SK-N-SH (cell line): ENCODE results near the gene DPY19L2.
"Not testable (repeated sequence)": the region's sequence is repeated elsewhere in the genome, so short reads cannot be mapped to it uniquely, and the experiment has no call there.

Source experiments
- CTCF ChIP-seq: fragments of 200-600 bp; sonication (generic); IDR thresholded peaks from 2 replicates; pipeline ENCODE4 v1.6.1; 2017; ENCODE audit warnings: antibody characterized with exemption, mild to moderate bottlenecking, moderate library complexity
- EP300 ChIP-seq, 2 experiments: IDR thresholded peaks; 2 replicates each; pipeline versions ENCODE4 v1.4.0 to v1.6.1; 2012; ENCODE audit warnings: borderline replicate concordance in 1 of 2, low read depth in 1 of 2, low read length in 1 of 2
- EZH2phosphoT487 ChIP-seq: fragments of 200-600 bp; sonication (generic); IDR thresholded peaks from 2 replicates; pipeline ENCODE4 v1.6.1; 2017; ENCODE audit warnings: low read depth, mixed run types, mild to moderate bottlenecking, antibody characterized with exemption, moderate library complexity, borderline replicate concordance
- FOXM1 ChIP-seq: IDR thresholded peaks from 2 replicates; pipeline ENCODE4 v1.4.0; 2012; ENCODE audit warnings: low read depth, mild to moderate bottlenecking
- GABPA ChIP-seq: IDR thresholded peaks from 2 replicates; pipeline ENCODE4 v1.4.0; 2012; ENCODE audit warnings: low read depth, mild to moderate bottlenecking
- RCOR1 ChIP-seq: fragments of 150-350 bp; IDR thresholded peaks from 2 replicates; pipeline ENCODE4 v1.6.1; 2017; ENCODE audit warnings: antibody characterized with exemption, low read length
- REST ChIP-seq: IDR thresholded peaks from 2 replicates; pipeline ENCODE4 v1.6.1; 2012; ENCODE audit warnings: mild to moderate bottlenecking, low read depth, low read length, moderate library complexity
- TAF1 ChIP-seq: IDR thresholded peaks from 2 replicates; pipeline ENCODE4 v1.6.1; 2012; ENCODE audit warnings: low read depth, mild to moderate bottlenecking, low read length, moderate library complexity, borderline replicate concordance
- ZBTB33 ChIP-seq: IDR thresholded peaks from 2 replicates; pipeline ENCODE4 v1.4.0; 2012; ENCODE audit warnings: low read depth, borderline replicate concordance
- TF ChIP-seq, protein P1 (sequence below): fragments of 150-350 bp; IDR thresholded peaks from 2 replicates; pipeline ENCODE4 v1.6.1; 2017; ENCODE audit warnings: antibody characterized with exemption, low read length, low read depth, borderline replicate concordance

GRCh38 chr12:63680758-63681157, 12.5 kb upstream of the DPY19L2 start:
- not testable (repeated sequence) for TF ChIP-seq CTCF; EP300 (IDR thresholded peaks at IDR 0.05; ENCODE audit: borderline replicate concordance in 1 of 2, low read depth in 1 of 2, low read length in 1 of 2); EZH2phosphoT487; REST; FOXM1; RCOR1; TAF1; ZBTB33; GABPA
- TF ChIP-seq, protein P1, sequence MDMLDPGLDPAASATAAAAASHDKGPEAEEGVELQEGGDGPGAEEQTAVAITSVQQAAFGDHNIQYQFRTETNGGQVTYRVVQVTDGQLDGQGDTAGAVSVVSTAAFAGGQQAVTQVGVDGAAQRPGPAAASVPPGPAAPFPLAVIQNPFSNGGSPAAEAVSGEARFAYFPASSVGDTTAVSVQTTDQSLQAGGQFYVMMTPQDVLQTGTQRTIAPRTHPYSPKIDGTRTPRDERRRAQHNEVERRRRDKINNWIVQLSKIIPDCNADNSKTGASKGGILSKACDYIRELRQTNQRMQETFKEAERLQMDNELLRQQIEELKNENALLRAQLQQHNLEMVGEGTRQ: not testable (repeated sequence)
